ENCODE data around the gene AUTS2. TPM values are rescaled to one million over a fixed set of nuclear protein-coding genes. Genes with fewer than 3 reads are reported as not detected.

Gene AUTS2
- total and polyA plus RNA-seq, 10 of the 15 experiments (the other 5 are each of a cell fraction or from before 2014, with no cell fraction given), result 6.4 to 55.6 (median 21.6) TPM

DNA sequence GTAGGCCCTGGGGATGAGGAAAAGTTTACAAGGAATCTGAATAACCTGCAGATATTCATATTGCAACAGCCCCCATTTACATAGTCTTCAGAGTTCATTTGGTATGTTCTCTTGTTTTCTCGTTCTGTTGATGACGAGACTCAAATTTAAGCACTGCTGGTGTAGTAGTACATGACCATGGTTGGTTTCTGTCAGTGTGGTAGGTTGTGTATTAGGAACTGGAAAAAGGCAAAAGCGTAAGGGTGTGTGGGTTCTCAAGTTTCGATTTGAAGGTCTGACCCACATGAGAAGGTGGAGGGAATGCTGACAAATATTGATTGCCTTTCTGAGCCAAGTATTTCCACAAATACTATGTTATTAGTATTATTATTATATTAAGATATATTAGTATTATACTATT lies 151.7 kb downstream of the AUTS2 start (continued):
- TF ChIP-seq RB1 (IDR thresholded peaks at IDR 0.05; ENCODE audit: borderline replicate concordance) (no peak), IKZF2 (IDR thresholded peaks at IDR 0.05) (peak; percentile 69 to 78), HDGF (IDR thresholded peaks at IDR 0.05) (no peak), SREBF2 (IDR thresholded peaks at IDR 0.05; ENCODE audit: low read length) (no peak), ZNF384 (IDR thresholded peaks at IDR 0.05; ENCODE audit: borderline replicate concordance, low read depth, low read length) (no peak), STAT1 (conservative IDR thresholded peaks at IDR 0.05) (no peak), NFYA (IDR thresholded peaks at IDR 0.05; ENCODE audit: borderline replicate concordance, low read depth, low read length) (no peak), CBFB (IDR thresholded peaks at IDR 0.05; ENCODE audit: low read depth) (no peak), SMAD1 (IDR thresholded peaks at IDR 0.05; ENCODE audit: low read depth, partially characterized antibody) (no peak), BCL11A (IDR thresholded peaks at IDR 0.05; ENCODE audit: low read depth, low read length) (peak; percentile 59), BHLHE40 (IDR thresholded peaks at IDR 0.05; ENCODE audit: borderline replicate concordance in 1 of 2, low read depth in 2 of 2, low read length in 1 of 2) (no peak), SIX5 (IDR thresholded peaks at IDR 0.05; ENCODE audit: low read depth, low read length, severe bottlenecking) (no peak), POU2F2 (IDR thresholded peaks at IDR 0.05; ENCODE audit: borderline replicate concordance, low read depth, low read length) (peak; percentile 66; the same call in 1 of the 3 replicates), NR2F1 (conservative IDR thresholded peaks at IDR 0.05) (no peak), HDAC2 (IDR thresholded peaks at IDR 0.05) (no peak), IKZF1 (conservative IDR thresholded peaks at IDR 0.05) (no peak; the same call in 1 of the 2 replicates), TCF12 (IDR thresholded peaks at IDR 0.05; ENCODE audit: low read depth, low read length) (no peak), SMAD5 (IDR thresholded peaks at IDR 0.05; ENCODE audit: low read depth) (no peak), BMI1 (IDR thresholded peaks at IDR 0.05; ENCODE audit: borderline replicate concordance) (no peak), TBL1XR1 (IDR thresholded peaks at IDR 0.05; ENCODE audit: low read depth, low read length) (no peak), POLR2A (IDR thresholded peaks at IDR 0.05; ENCODE audit: low read depth, low read length) (no peak), RFX5 (IDR thresholded peaks at IDR 0.05; ENCODE audit: low read depth, low read length) (no peak), ZBED1 (IDR thresholded peaks at IDR 0.05; ENCODE audit: borderline replicate concordance) (no peak), POLR2AphosphoS2 (IDR thresholded peaks at IDR 0.05; ENCODE audit: low read depth, low read length) (no peak), RUNX3 (IDR thresholded peaks at IDR 0.05; ENCODE audit: low read length) (peak; percentile 33), YY1 (IDR thresholded peaks at IDR 0.05; ENCODE audit: low read depth, low read length) (no peak), CREM (IDR thresholded peaks at IDR 0.05; ENCODE audit: low read depth) (no peak), ZZZ3 (IDR thresholded peaks at IDR 0.05; ENCODE audit: control insufficient read depth, insufficient read length, low read depth) (no peak), MYC (IDR thresholded peaks at IDR 0.05; ENCODE audit: insufficient read depth, insufficient read length, insufficient replicate concordance, low read length, severe bottlenecking) (no peak), CHD2 (IDR thresholded peaks at IDR 0.05; ENCODE audit: borderline replicate concordance, low read depth, low read length) (no peak), IRF4 (IDR thresholded peaks at IDR 0.05; ENCODE audit: low read depth, low read length) (no peak), MXI1 (IDR thresholded peaks at IDR 0.05; ENCODE audit: low read depth, low read length) (no peak), ZNF217 (IDR thresholded peaks at IDR 0.05) (no peak), BRCA1 (IDR thresholded peaks at IDR 0.05; ENCODE audit: low read depth, low read length) (no peak)
- TF ChIP-seq, protein P1, sequence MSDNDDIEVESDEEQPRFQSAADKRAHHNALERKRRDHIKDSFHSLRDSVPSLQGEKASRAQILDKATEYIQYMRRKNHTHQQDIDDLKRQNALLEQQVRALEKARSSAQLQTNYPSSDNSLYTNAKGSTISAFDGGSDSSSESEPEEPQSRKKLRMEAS (IDR thresholded peaks at IDR 0.05; ENCODE audit: low read depth, low read length), result no peak
- TF ChIP-seq, protein P2, sequence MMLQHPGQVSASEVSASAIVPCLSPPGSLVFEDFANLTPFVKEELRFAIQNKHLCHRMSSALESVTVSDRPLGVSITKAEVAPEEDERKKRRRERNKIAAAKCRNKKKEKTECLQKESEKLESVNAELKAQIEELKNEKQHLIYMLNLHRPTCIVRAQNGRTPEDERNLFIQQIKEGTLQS (IDR thresholded peaks at IDR 0.05; ENCODE audit: borderline replicate concordance, extremely low read depth, low read depth, low read length), result no peak
- TF ChIP-seq, protein P3, sequence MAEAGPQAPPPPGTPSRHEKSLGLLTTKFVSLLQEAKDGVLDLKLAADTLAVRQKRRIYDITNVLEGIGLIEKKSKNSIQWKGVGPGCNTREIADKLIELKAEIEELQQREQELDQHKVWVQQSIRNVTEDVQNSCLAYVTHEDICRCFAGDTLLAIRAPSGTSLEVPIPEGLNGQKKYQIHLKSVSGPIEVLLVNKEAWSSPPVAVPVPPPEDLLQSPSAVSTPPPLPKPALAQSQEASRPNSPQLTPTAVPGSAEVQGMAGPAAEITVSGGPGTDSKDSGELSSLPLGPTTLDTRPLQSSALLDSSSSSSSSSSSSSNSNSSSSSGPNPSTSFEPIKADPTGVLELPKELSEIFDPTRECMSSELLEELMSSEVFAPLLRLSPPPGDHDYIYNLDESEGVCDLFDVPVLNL (IDR thresholded peaks at IDR 0.05; ENCODE audit: low read depth, low read length), result no peak

Measured in GM12878 (cell line).